B cell (primary cell): ENCODE data around the gene GPR173.

Source experiments
- CTCF ChIP-seq: fragments of 200-600 bp; IDR thresholded peaks from one replicate; pipeline ENCODE4 v1.8.0; 2022; ENCODE audit warnings: antibody characterized with exemption, mild to moderate bottlenecking
- EZH2 ChIP-seq: IDR thresholded peaks from 2 replicates; pipeline ENCODE4 v1.6.1; 2012; ENCODE audit warnings: borderline replicate concordance, low read depth, mild to moderate bottlenecking, moderate library complexity, low read length; ENCODE audit not compliant: insufficient read depth, poor library complexity, severe bottlenecking

GRCh38 chrX:53055244-53055849 lies 6.8 kb downstream of the GPR173 start:
- no peak for TF ChIP-seq CTCF
- TF ChIP-seq EZH2, result no peak
